PC-3 (cell line): ENCODE measurements around the gene PVALB. TPM values are rescaled to one million over a fixed set of nuclear protein-coding genes. Genes with fewer than 3 reads are reported as not detected.

ENCODE experiments used
- ATAC-seq: fragments of 200-7000 bp; cut with Tn5 transposase; 2 replicates; pipeline ENCODE4 v1.9.1; 2020; ENCODE audit warnings: mild to moderate bottlenecking, moderate library complexity
- BruUV-seq: library from RNA; stranded (reverse); fragments of 400-500 nt; replicated peaks from 2 replicates; lab custom pipeline; 2021; lab: Mats Ljungman, UMichigan
- CTCF ChIA-PET: fragments of 300-600 bp; sonication (Branson Sonifier 250); formaldehyde crosslinking; loops from one replicate; lab custom pipeline; 2022; ENCODE audit warnings: antibody characterized with exemption; lab: Charles Lee
- POLR2A ChIA-PET: fragments of 300-600 bp; sonication (Branson Sonifier 250); formaldehyde crosslinking; loops from one replicate; lab custom pipeline; 2022; ENCODE audit warnings: antibody characterized with exemption; ENCODE audit not compliant: unreplicated experiment; lab: Charles Lee
- DNase-seq: peaks from one replicate; pipeline ENCODE4 v3.0.0-alpha.2; 2015
- H2AFZ ChIP-seq: fragments of 300-600 bp; sonication (generic); 2 replicates; pipeline ENCODE4 v1.6.0; 2016; ENCODE audit warnings: antibody characterized with exemption, low read length
- H3F3A ChIP-seq: fragments of 300-600 bp; sonication (generic); one replicate; pipeline ENCODE4 v1.6.0; 2017; ENCODE audit warnings: antibody characterized with exemption, low read length, control low read depth, mild to moderate bottlenecking; ENCODE audit not compliant: unreplicated experiment
- H3K27ac ChIP-seq: fragments of 300-600 bp; sonication (generic); 2 replicates; pipeline ENCODE4 v1.5.1; 2016; ENCODE audit warnings: mild to moderate bottlenecking, low read length
- H3K27me3 ChIP-seq: fragments of 300-600 bp; sonication (generic); 2 replicates; pipeline ENCODE4 v1.6.1; 2016; ENCODE audit warnings: low read length, mixed read lengths
- H3K36me3 ChIP-seq: fragments of 300-600 bp; sonication (generic); 2 replicates; pipeline ENCODE4 v1.6.1; 2016; ENCODE audit warnings: low read depth, mixed run types, low read length, mixed read lengths
- H3K4me1 ChIP-seq: fragments of 300-600 bp; sonication (generic); 2 replicates; pipeline ENCODE4 v1.5.1; 2016; ENCODE audit warnings: low read length; ENCODE audit not compliant: insufficient read depth
- H3K4me2 ChIP-seq: fragments of 300-600 bp; sonication (generic); 2 replicates; pipeline ENCODE4 v1.6.0; 2016; ENCODE audit warnings: low read length
- H3K4me3 ChIP-seq: fragments of 300-600 bp; sonication (generic); 2 replicates; pipeline ENCODE4 v1.5.1; 2016; ENCODE audit warnings: mild to moderate bottlenecking, low read length, mixed read lengths
- H3K79me2 ChIP-seq: fragments of 300-600 bp; sonication (generic); 2 replicates; pipeline ENCODE4 v1.6.1; 2017; ENCODE audit warnings: low read length, mixed read lengths
- H3K9ac ChIP-seq: fragments of 300-600 bp; sonication (generic); 2 replicates; pipeline ENCODE4 v1.6.0; 2016; ENCODE audit warnings: mild to moderate bottlenecking, low read length
- H3K9me2 ChIP-seq: fragments of 300-600 bp; sonication (generic); replicated peaks from 2 replicates; pipeline ENCODE4 v1.6.1; 2016; ENCODE audit warnings: mixed run types, low read length, mixed read lengths
- H3K9me3 ChIP-seq: fragments of 300-600 bp; sonication (generic); 2 replicates; pipeline ENCODE4 v1.6.1; 2016; ENCODE audit warnings: low read length, mixed read lengths
- H4K20me1 ChIP-seq: fragments of 300-600 bp; sonication (generic); 2 replicates; pipeline ENCODE4 v1.6.1; 2016; ENCODE audit warnings: low read length, mixed read lengths
- EZH2 ChIP-seq: fragments of 300-600 bp; sonication (generic); IDR thresholded peaks from one replicate; pipeline ENCODE4 v1.6.1; 2017; ENCODE audit warnings: antibody characterized with exemption, mild to moderate bottlenecking, low read length; ENCODE audit not compliant: unreplicated experiment
- EZH2phosphoT487 ChIP-seq: fragments of 300-600 bp; sonication (generic); IDR thresholded peaks from 2 replicates; pipeline ENCODE4 v1.6.1; 2018; ENCODE audit warnings: mild to moderate bottlenecking, antibody characterized with exemption, low read length, borderline replicate concordance
- intact Hi-C: fragments of 100-400 bp; cut with micrococcal nuclease; formaldehyde crosslinking; loops from 2 replicates; pipeline ENCODE4 v1.9.0; 2023
- total RNA-seq: library from RNA; depleted of rRNA; stranded (reverse); fragments of >200 nt; gene quantifications from 2 replicates; pipeline ENCODE4 v1.2.3, GENCODE V29; 2014
- TF ChIP-seq, protein P1 (sequence below): fragments of 300-600 bp; sonication (generic); conservative IDR thresholded peaks from 2 replicates; pipeline ENCODE4 v1.5.1; 2017; ENCODE audit warnings: antibody characterized with exemption, low read depth, mild to moderate bottlenecking, low read length

The PVALB gene
- total RNA-seq, 1 experiment from 2014 or later = not detected

DNA sequence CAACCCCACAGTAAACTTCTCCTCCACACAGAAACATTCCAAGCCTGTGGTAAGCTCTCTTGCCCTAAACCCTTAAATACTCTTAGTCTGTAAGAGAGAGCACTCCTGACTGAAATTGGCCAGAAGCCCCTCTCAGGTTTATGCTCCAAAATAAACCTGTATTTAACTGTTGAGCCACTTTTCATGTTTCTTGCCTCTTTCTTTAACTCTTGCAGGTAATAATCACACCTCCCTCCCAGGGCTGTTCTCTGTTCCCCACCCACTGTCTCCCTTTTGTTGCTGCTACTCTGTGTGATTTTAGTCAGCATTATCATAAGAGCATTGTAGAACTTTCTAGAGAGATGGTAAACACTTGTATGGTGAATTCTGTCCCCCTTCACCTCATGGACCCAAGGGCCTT lies 38.8 kb downstream of the PVALB start:
- ChIA-PET POLR2A (no interaction called here), CTCF (no interaction called here)
- intact Hi-C loops = loop anchor here (10.0 kb wide), 1 partner anchor 133 kb away; no protein-coding TSS in a partner anchor
- H3K4me2 ChIP-seq = no peak overlapping the region
- no peak overlapping the region for H3K9ac ChIP-seq
- H3K9me2 ChIP-seq = no peaks in the 10 kb centered on the region
- peaks cover 5% of the 10 kb centered on the region; the same call in 1 of the 2 replicates for H3K79me2 ChIP-seq
- H3K9me3 ChIP-seq = no peaks in the 10 kb centered on the region
- no peaks in the 10 kb centered on the region for H3K27me3 ChIP-seq
- TF ChIP-seq EZH2 = no peak
- TF ChIP-seq, protein P1, sequence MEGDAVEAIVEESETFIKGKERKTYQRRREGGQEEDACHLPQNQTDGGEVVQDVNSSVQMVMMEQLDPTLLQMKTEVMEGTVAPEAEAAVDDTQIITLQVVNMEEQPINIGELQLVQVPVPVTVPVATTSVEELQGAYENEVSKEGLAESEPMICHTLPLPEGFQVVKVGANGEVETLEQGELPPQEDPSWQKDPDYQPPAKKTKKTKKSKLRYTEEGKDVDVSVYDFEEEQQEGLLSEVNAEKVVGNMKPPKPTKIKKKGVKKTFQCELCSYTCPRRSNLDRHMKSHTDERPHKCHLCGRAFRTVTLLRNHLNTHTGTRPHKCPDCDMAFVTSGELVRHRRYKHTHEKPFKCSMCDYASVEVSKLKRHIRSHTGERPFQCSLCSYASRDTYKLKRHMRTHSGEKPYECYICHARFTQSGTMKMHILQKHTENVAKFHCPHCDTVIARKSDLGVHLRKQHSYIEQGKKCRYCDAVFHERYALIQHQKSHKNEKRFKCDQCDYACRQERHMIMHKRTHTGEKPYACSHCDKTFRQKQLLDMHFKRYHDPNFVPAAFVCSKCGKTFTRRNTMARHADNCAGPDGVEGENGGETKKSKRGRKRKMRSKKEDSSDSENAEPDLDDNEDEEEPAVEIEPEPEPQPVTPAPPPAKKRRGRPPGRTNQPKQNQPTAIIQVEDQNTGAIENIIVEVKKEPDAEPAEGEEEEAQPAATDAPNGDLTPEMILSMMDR = no peak
- TF ChIP-seq EZH2phosphoT487 = no peak
- no peaks in the 10 kb centered on the region for H3K36me3 ChIP-seq
- H2AFZ ChIP-seq = no peak overlapping the region
- H3K4me1 ChIP-seq = peaks cover 18% of the 10 kb centered on the region
- ATAC-seq (no peak), DNase-seq (no peak)
- BruUV-seq = no TSS peak
- no peak overlapping the region for H3K27ac ChIP-seq
- no peaks in the 10 kb centered on the region for H3F3A ChIP-seq
- no peak overlapping the region for H3K4me3 ChIP-seq
- H4K20me1 ChIP-seq = no peaks in the 10 kb centered on the region

DNA sequence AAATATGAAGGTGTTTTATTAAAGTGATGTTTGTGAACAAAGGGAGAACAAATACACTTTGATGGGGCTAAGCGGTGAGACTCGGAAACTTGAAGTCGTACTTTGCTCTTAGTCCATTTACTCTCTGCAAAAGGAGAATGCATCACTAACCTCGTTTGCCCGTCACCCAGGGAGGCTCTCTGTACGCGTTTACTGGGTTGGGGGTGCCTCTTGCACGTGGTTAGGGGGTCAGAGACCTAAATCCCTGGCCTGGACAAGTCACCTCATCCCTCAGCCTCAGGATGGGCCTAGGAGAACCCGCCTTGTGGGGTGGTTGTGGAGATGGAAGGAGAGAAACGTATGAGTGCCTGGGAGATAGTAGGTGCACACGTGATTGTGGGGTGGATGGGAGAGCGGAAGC lies 40.1 kb downstream of the PVALB start:
- TSS peak; percentile 32 for BruUV-seq
- Histone ChIP-seq H3K27ac (no peak overlapping the region), H3K4me1 (peaks cover 16% of the 10 kb centered on the region), H3K4me3 (peak overlapping the region; percentile 47), H3K27me3 (no peaks in the 10 kb centered on the region), H4K20me1 (no peaks in the 10 kb centered on the region), H3K9me2 (no peaks in the 10 kb centered on the region), H3K36me3 (no peaks in the 10 kb centered on the region), H3K4me2 (peak overlapping the region; percentile 72), H3F3A (no peaks in the 10 kb centered on the region), H2AFZ (peak overlapping the region; percentile 74), H3K9ac (peak overlapping the region; percentile 37), H3K9me3 (no peaks in the 10 kb centered on the region), H3K79me2 (peaks cover 5% of the 10 kb centered on the region; the same call in 1 of the 2 replicates)
- ChIA-PET POLR2A (interaction anchor here (0.9 kb wide), 1 partner anchor 247 kb away, joined by 4 read pairs; the partner anchor contains the start of gene EIF3D), CTCF (interaction anchor here (1.2 to 1.8 kb wide), 2 partner anchors 20 to 80 kb away, joined by 5 to 9 read pairs; no protein-coding TSS in a partner anchor)
- DNase-seq = no peak
- intact Hi-C loops = loop anchor here (10.0 kb wide), 1 partner anchor 132 kb away; no protein-coding TSS in a partner anchor
- no peak for ATAC-seq
- TF ChIP-seq EZH2phosphoT487 (no peak), EZH2 (no peak)
- TF ChIP-seq, protein P1 = no peak
